Measurements from ENCODE around the gene MKRN2. TPM values are rescaled to one million over a fixed set of nuclear protein-coding genes. Genes with fewer than 3 reads are reported as not detected.

Gene MKRN2
- 23.4 TPM for polyA plus RNA-seq (2012; ENCODE audit: low read depth, missing spikeins)

- FAIRE-seq (peak; percentile 98), DNase-seq (ENCODE audit: insufficient read length, low spot score) (peak; percentile 76)
- TF ChIP-seq SPI1 (IDR thresholded peaks at IDR 0.05; ENCODE audit: low read depth, low read length) (no peak), TAF1 (IDR thresholded peaks at IDR 0.05; ENCODE audit: low read depth, low read length) (peak; percentile 71), PAX5 (IDR thresholded peaks at IDR 0.05; ENCODE audit: insufficient read depth, low read length, severe bottlenecking) (peak; percentile 57), POLR2A (IDR thresholded peaks at IDR 0.05; ENCODE audit: low read depth, low read length) (peak; percentile 92), POLR2AphosphoS5 (IDR thresholded peaks at IDR 0.05; ENCODE audit: low read depth, low read length) (peak; percentile 94), POU2F2 (IDR thresholded peaks at IDR 0.05; ENCODE audit: low read depth, low read length) (no peak)
Measured at GRCh38 chr3:12556690-12557472, at the start of gene MKRN2. MKRN2 (plus strand) TSS chr3:12557087; CDS start chr3:12557151, 64 bp downstream.

- FAIRE-seq, result no peak
- TF ChIP-seq POLR2AphosphoS5 (IDR thresholded peaks at IDR 0.05; ENCODE audit: low read depth, low read length), result no peak
- no peak for TF ChIP-seq PAX5 (IDR thresholded peaks at IDR 0.05; ENCODE audit: insufficient read depth, low read length, severe bottlenecking)
- TF ChIP-seq SPI1 (IDR thresholded peaks at IDR 0.05; ENCODE audit: low read depth, low read length), result no peak
- no peak for TF ChIP-seq POLR2A (IDR thresholded peaks at IDR 0.05; ENCODE audit: low read depth, low read length)
- TF ChIP-seq TAF1 (IDR thresholded peaks at IDR 0.05; ENCODE audit: low read depth, low read length), result no peak
- TF ChIP-seq POU2F2 (IDR thresholded peaks at IDR 0.05; ENCODE audit: low read depth, low read length), result no peak
- DNase-seq (ENCODE audit: insufficient read length, low spot score), result no peak
Measured at GRCh38 chr3:12507591-12508281, 49.2 kb upstream of the MKRN2 start.

GRCh38 chr3:12508291-12508700, 48.6 kb upstream of the MKRN2 start:
- no peak for TF ChIP-seq SPI1 (IDR thresholded peaks at IDR 0.05; ENCODE audit: low read depth, low read length)
- no peak for TF ChIP-seq POLR2A (IDR thresholded peaks at IDR 0.05; ENCODE audit: low read depth, low read length)
- no peak for TF ChIP-seq POU2F2 (IDR thresholded peaks at IDR 0.05; ENCODE audit: low read depth, low read length)
- TF ChIP-seq PAX5 (IDR thresholded peaks at IDR 0.05; ENCODE audit: insufficient read depth, low read length, severe bottlenecking), result no peak
- TF ChIP-seq TAF1 (IDR thresholded peaks at IDR 0.05; ENCODE audit: low read depth, low read length), result no peak
- TF ChIP-seq POLR2AphosphoS5 (IDR thresholded peaks at IDR 0.05; ENCODE audit: low read depth, low read length), result no peak
- no peak for FAIRE-seq
- no peak for DNase-seq (ENCODE audit: insufficient read length, low spot score)

DNA sequence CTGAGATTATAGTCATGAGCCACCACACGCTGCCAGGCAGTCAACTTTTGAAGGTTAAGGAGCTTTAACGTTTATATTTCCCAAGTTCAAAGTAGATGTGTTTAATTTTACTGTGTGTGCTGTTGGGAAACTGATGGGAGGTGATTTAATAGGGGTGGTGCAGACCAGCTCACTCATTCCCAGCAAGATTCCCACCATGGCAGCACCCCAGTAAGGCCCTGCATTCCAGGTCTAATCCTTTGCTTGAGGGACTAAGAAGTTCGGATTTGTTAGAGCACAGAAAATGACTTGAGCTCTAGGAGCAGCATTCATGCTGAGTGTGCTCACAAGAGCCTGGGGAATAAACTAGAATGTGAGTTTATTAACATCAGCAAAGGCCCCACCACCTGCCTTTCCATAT, 47.4 kb upstream of the MKRN2 start:
- no peak for FAIRE-seq

DNA sequence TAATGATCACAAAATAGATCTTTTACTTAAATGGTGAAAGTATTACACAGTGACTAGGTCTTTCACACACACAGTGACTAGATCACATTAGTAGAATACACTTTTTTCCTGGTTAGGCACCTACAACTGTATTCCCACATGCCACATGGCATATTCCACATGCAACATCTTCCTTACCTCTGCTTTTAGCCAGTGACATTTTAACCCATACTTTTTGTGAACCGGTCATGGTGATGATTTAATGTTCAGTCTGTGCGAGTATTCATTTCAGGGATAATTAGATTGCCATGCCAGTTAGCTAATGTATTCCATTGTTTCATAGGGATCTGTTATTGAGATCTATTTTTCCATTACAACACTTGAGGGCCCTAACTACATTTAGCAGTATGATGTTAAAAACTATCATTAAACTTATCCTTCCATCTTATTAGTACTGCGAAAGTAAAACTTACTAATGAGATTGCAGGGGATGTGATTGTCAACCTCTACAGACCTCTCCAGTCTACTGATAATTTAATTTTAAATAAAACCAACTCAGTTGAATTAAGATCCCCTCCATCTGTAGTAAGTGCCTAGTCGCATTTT, 44.3 kb upstream of the MKRN2 start:
- no peak for DNase-seq (ENCODE audit: insufficient read length, low spot score)
- TF ChIP-seq SPI1 (IDR thresholded peaks at IDR 0.05; ENCODE audit: low read depth, low read length) (no peak), TAF1 (IDR thresholded peaks at IDR 0.05; ENCODE audit: low read depth, low read length) (no peak), PAX5 (IDR thresholded peaks at IDR 0.05; ENCODE audit: insufficient read depth, low read length, severe bottlenecking) (no peak), POLR2AphosphoS5 (IDR thresholded peaks at IDR 0.05; ENCODE audit: low read depth, low read length) (no peak), POU2F2 (IDR thresholded peaks at IDR 0.05; ENCODE audit: low read depth, low read length) (no peak), POLR2A (IDR thresholded peaks at IDR 0.05; ENCODE audit: low read depth, low read length) (no peak)
- no peak for FAIRE-seq

More for the DNA sequence above, 47.4 kb upstream of the MKRN2 start:
- TF ChIP-seq PAX5 (IDR thresholded peaks at IDR 0.05; ENCODE audit: insufficient read depth, low read length, severe bottlenecking), result no peak
- no peak for DNase-seq (ENCODE audit: insufficient read length, low spot score)

DNA sequence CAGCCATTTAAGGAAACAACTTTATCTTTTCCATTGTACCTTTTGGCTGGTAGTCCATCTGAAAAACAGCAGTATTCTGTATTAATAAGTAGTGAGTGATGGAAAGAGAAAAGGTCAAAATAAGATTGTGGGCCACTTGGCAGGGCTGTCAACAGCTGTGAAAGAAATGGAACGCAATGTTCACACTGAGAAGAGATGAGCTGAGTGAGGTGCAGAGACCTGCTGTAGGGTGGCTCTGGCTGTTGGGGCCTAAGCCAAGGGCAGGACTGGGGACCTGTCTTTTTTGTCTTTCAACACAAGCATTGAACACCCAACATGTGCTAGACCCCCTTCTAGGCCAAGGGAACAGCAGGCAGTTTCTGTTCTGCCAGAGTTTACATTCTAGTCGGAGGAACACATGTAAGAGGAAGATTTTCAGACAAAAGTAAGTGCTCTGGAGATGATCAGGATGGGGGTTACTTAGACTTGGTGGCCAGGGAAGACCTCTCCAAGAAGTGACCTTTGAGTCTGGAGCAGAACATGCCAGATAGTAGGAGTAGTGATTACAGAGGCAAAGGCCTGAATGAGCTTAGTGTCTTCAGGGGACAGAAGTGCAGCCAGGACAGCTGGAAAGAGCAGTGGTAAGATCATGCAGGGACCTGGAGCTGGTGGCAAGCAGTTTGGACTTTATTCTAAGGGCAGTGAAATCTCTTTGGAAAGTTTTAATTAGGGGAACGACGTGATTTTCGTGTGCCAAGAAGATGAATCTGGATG, 43.0 kb upstream of the MKRN2 start:
- DNase-seq (ENCODE audit: insufficient read length, low spot score) (no peak), FAIRE-seq (no peak)
- TF ChIP-seq TAF1 (IDR thresholded peaks at IDR 0.05; ENCODE audit: low read depth, low read length) (no peak), POU2F2 (IDR thresholded peaks at IDR 0.05; ENCODE audit: low read depth, low read length) (no peak), POLR2A (IDR thresholded peaks at IDR 0.05; ENCODE audit: low read depth, low read length) (no peak), PAX5 (IDR thresholded peaks at IDR 0.05; ENCODE audit: insufficient read depth, low read length, severe bottlenecking) (no peak)

- DNase-seq (ENCODE audit: insufficient read length, low spot score) (no peak), FAIRE-seq (no peak)
- TF ChIP-seq TAF1 (IDR thresholded peaks at IDR 0.05; ENCODE audit: low read depth, low read length), result no peak
- TF ChIP-seq POU2F2 (IDR thresholded peaks at IDR 0.05; ENCODE audit: low read depth, low read length), result no peak
- TF ChIP-seq POLR2A (IDR thresholded peaks at IDR 0.05; ENCODE audit: low read depth, low read length), result no peak
- TF ChIP-seq POLR2AphosphoS5 (IDR thresholded peaks at IDR 0.05; ENCODE audit: low read depth, low read length), result no peak
- no peak for TF ChIP-seq PAX5 (IDR thresholded peaks at IDR 0.05; ENCODE audit: insufficient read depth, low read length, severe bottlenecking)
- no peak for TF ChIP-seq SPI1 (IDR thresholded peaks at IDR 0.05; ENCODE audit: low read depth, low read length)
Measured at GRCh38 chr3:12515631-12516030, 41.3 kb upstream of the MKRN2 start.

DNA sequence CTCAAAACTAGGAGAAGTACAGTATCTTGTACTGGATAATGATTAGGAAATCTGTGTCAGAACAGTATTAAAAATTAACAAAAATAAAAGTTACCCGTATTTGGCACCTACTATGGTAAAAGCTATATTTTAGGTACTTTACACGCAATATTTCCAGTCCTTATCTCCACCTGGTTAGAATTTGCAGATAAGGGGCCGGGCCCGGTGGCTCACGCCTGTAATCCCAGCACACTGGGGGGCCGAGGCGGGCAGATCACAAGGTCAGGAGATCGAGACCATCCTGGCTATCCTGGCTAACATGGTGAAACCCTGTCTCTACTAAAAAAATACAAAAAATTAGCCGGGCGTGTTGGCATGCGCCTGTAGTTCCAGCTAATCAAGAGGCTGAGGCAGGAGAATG, 40.0 kb upstream of the MKRN2 start:
- DNase-seq (ENCODE audit: insufficient read length, low spot score), result no peak
- FAIRE-seq, result no peak
- TF ChIP-seq POU2F2 (IDR thresholded peaks at IDR 0.05; ENCODE audit: low read depth, low read length) (no peak), TAF1 (IDR thresholded peaks at IDR 0.05; ENCODE audit: low read depth, low read length) (no peak), PAX5 (IDR thresholded peaks at IDR 0.05; ENCODE audit: insufficient read depth, low read length, severe bottlenecking) (no peak), POLR2AphosphoS5 (IDR thresholded peaks at IDR 0.05; ENCODE audit: low read depth, low read length) (no peak), POLR2A (IDR thresholded peaks at IDR 0.05; ENCODE audit: low read depth, low read length) (no peak), SPI1 (IDR thresholded peaks at IDR 0.05; ENCODE audit: low read depth, low read length) (no peak)

All from GM12891 (cell line).